BJ (cell line): ENCODE data around the gene GPN2. TPM values are rescaled to one million over a fixed set of nuclear protein-coding genes. Genes with fewer than 3 reads are reported as not detected.
"Not testable (repeated sequence)": the region's sequence is repeated elsewhere in the genome, so short reads cannot be mapped to it uniquely, and the experiment has no call there.

ENCODE experiments used
- CTCF ChIA-PET: fragments of 350-600 bp; formaldehyde crosslinking; extraction: SDS; loops from one replicate; lab custom pipeline; 2021; ENCODE audit warnings: antibody characterized with exemption, inconsistent platforms; lab: Yijun Ruan, JAX
- POLR2A ChIA-PET: fragments of 300-600 bp; sonication (Branson Sonifier 250); formaldehyde crosslinking; extraction: SDS; loops from one replicate; lab custom pipeline; 2021; ENCODE audit warnings: antibody characterized with exemption; lab: Charles Lee
- DNase-seq: peaks from one replicate; pipeline ENCODE4 v3.0.0-alpha.2; 2011; ENCODE audit warnings: low read depth
- H3K27me3 ChIP-seq: 2 replicates; pipeline ENCODE4 v1.6.0; 2011; ENCODE audit warnings: low read length; ENCODE audit not compliant: control insufficient read depth, insufficient read depth
- H3K36me3 ChIP-seq: 2 replicates; pipeline ENCODE4 v1.5.1; 2011; ENCODE audit warnings: low read length; ENCODE audit not compliant: control insufficient read depth, insufficient read depth
- H3K4me3 ChIP-seq: 2 replicates; pipeline ENCODE4 v1.5.1; 2011; ENCODE audit warnings: low read depth, mild to moderate bottlenecking, control low read depth, low read length
- CTCF ChIP-seq: IDR thresholded peaks from 2 replicates; pipeline ENCODE4 v1.5.1; 2011; ENCODE audit warnings: low read depth, mild to moderate bottlenecking, control low read depth, inconsistent platforms, low read length, moderate library complexity; ENCODE audit not compliant: insufficient read depth
- polyA plus RNA-seq: library from polyadenylated mRNA; depleted of rRNA; stranded (reverse); fragments of >200 nt; gene quantifications from 2 replicates; pipeline ENCODE4 v1.2.3, GENCODE V29; 2011

Gene GPN2
- polyA plus RNA-seq, 1 experiment, result 44.9 TPM

DNA sequence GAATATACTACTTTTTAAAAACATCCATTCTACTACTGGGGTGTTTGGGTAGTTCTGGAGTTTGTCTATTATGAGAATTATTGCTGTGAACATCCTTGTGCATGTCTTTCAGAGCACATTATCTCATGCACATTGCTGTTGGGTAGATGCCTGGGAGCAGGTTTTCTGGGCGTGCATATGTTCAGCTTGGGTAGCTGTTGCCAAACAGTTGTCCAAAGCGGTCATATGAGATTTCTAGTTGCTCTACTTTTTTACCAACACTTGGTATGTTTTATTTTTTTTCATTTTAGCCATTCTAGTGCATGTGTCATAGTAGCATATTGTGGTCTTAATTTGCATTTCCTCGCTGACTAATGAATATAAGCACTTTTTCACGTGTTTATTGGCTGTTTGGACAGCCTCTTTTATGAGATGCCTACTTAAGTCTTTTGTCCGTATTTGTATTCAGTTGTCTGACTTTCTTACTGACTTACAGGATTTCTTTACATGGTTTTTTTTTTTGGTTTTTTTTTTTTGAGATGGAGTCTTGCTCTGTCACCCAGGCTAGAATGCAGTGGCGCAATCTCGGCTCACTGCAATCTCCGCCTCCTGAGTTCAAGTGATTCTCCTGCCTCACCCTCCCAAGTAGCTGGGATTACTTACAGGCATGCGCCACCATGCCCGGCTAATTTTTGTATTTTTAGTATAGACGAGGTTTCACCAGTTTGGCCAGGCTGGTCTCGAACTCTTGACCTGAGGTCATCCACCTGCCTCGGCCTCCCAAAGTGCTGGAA lies 45.5 kb downstream of the GPN2 start:
- Histone ChIP-seq H3K27me3 (no peaks in the 10 kb centered on the region), H3K36me3 (peaks cover 11% of the 10 kb centered on the region), H3K4me3 (no peak overlapping the region)
- no peak for TF ChIP-seq CTCF
- ChIA-PET CTCF (interaction anchor here (0.9 kb wide), 1 partner anchor 19 kb away, joined by 4 read pairs; the partner anchor contains the start of gene ZDHHC18), POLR2A (no interaction called here)
- DNase-seq, result no peak

GRCh38 chr1:26839779-26840178 lies 50.3 kb downstream of the GPN2 start:
- H3K36me3 ChIP-seq, result peaks cover 17% of the 10 kb centered on the region
- H3K4me3 ChIP-seq, result no peak overlapping the region
- H3K27me3 ChIP-seq, result no peaks in the 10 kb centered on the region
- CTCF ChIA-PET, result interaction anchor here (1.1 to 1.3 kb wide), 2 partner anchors 14 to 47 kb away, joined by 3 to 4 read pairs; partner anchors contain the start of gene ZDHHC18
- no peak for TF ChIP-seq CTCF
- DNase-seq, result no peak
- POLR2A ChIA-PET, result no interaction called here

- Histone ChIP-seq H3K27me3 (no peaks in the 10 kb centered on the region), H3K4me3 (no peak overlapping the region), H3K36me3 (peaks cover 17% of the 10 kb centered on the region)
- CTCF ChIA-PET, result interaction anchor here (1.3 kb wide), 1 partner anchor 47 kb away, joined by 4 read pairs; no protein-coding TSS in a partner anchor
- no peak for DNase-seq
- POLR2A ChIA-PET, result no interaction called here
- TF ChIP-seq CTCF, result no peak
Observed at GRCh38 chr1:26839339-26839722, 50.8 kb downstream of the GPN2 start.

DNA sequence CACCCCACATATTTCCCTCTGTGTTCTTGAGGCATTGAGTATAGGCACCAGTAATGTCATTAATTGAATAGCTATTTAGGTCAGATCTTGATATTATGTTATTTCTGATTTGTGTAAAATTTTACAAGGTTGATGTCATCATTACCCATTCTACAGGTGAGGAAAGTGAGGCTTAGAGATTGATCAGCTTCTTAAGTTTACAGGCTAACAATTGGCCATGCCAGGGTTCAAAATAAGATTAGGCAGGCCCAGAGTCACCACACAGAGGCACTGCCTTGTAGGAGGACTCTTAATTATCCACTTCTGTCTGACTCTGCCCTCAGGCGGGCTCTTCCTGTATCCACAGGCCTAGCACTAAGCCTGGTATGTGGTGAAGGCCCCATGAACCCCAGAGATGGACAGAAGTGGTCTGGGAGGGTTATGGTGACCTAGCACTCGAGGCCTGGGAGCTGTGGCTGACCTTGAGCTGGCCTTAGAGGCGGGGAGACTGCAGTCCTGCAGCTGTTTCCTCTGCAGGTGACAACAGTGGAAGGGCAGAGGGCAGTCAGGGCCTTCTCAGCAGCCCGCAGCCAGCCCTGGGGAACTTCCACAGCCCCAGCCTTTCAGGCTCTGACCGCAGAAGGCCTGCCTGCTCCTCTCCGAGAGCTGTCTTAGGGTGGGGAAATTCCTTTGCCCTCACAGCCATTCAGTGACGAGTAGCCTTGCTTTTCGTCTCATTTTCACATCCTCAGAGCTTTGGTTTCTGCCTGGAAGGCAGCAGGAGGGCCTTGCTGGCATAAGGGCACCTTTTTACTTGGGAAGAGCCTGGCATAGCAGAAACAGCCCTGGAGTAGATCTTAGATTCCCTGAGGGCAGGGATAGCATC lies 51.4 kb downstream of the GPN2 start:
- POLR2A ChIA-PET, result no interaction called here
- Histone ChIP-seq H3K36me3 (peaks cover 20% of the 10 kb centered on the region), H3K4me3 (no peak overlapping the region), H3K27me3 (no peaks in the 10 kb centered on the region)
- CTCF ChIA-PET, result interaction anchor here (0.8 to 1.3 kb wide), 2 partner anchors 11 to 48 kb away, joined by 3 to 4 read pairs; no protein-coding TSS in a partner anchor
- no peak for TF ChIP-seq CTCF
- no peak for DNase-seq

DNA sequence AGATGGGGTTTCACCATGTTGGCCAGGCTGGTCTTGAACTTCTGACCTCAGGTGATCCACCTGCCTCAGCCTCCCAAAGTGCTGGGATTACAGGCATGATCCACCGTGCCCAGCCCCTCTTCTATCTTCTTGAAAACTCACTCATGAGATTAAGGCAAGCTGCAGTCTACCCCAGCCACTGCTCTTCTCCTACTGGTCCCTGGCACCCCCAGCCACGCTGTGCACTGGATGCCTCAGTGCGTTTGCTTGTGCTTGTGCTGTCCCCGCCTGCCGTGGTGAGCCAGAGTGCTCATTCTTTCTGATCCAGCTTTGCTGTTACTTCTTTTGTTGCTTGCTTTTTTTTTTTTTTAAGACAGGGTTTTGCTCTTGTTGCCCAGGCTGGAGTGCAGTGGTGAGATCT lies 52.4 kb downstream of the GPN2 start:
- POLR2A ChIA-PET, H3K4me3 ChIP-seq, DNase-seq, H3K27me3 ChIP-seq: not testable (repeated sequence)
- H3K36me3 ChIP-seq, result peaks cover 25% of the 10 kb centered on the region
- CTCF ChIA-PET, result interaction anchor here (0.8 kb wide), 1 partner anchor 10 kb away, joined by 3 read pairs; no protein-coding TSS in a partner anchor
